GM12878 (cell line): ENCODE measurements around the gene EEFSEC. TPM values are rescaled to one million over a fixed set of nuclear protein-coding genes. Genes with fewer than 3 reads are reported as not detected.

ENCODE experiments used
- ATAC-seq: fragments of 200-7000 bp; cut with Tn5 transposase; 3 replicates; pipeline ENCODE4 v1.9.1; 2020; ENCODE audit warnings: mild to moderate bottlenecking, moderate library complexity
- BruUV-seq: library from RNA; stranded (reverse); fragments of 400-500 nt; replicated peaks from 2 replicates; lab custom pipeline; 2021; lab: Mats Ljungman, UMichigan
- CTCF ChIA-PET: fragments of 300-600 bp; sonication (Branson Sonifier 250); formaldehyde crosslinking; extraction: SDS; loops from one replicate; lab custom pipeline; 2021; ENCODE audit warnings: inconsistent platforms; lab: Yijun Ruan, JAX
- POLR2A ChIA-PET: fragments of 350-600 bp; formaldehyde crosslinking; extraction: SDS; loops from one replicate; lab custom pipeline; 2021; ENCODE audit warnings: inconsistent platforms; lab: Charles Lee
- RAD21 ChIA-PET: fragments of 300-600 bp; sonication (Branson Sonifier 250); formaldehyde crosslinking; loops from one replicate; lab custom pipeline; 2023; ENCODE audit warnings: antibody characterized with exemption; ENCODE audit not compliant: unreplicated experiment; lab: Charles Lee
- SMC1A ChIA-PET: fragments of 300-600 bp; sonication (Branson Sonifier 250); formaldehyde crosslinking; loops from one replicate; lab custom pipeline; 2023; ENCODE audit not compliant: unreplicated experiment, uncharacterized antibody; lab: Charles Lee
- DNase-seq: peaks from one replicate; pipeline ENCODE4 v3.0.0-alpha.2; 2011; ENCODE audit warnings: low read depth, low spot score
- FAIRE-seq: peaks from 3 replicates; lab custom pipeline; 2011; peaks lifted over from hg19 to GRCh38; lab: Jason Lieb, UNC
- H2AFZ ChIP-seq: 2 replicates; pipeline ENCODE4 v1.6.0; 2011; ENCODE audit warnings: low read depth, low read length, control low read depth; ENCODE audit not compliant: control insufficient read depth
- H3K27ac ChIP-seq: 2 replicates; pipeline ENCODE4 v1.5.1; 2011; ENCODE audit warnings: control low read depth; ENCODE audit not compliant: control insufficient read depth, insufficient read depth
- H3K27me3 ChIP-seq, 2 experiments: replicated peaks in 1 of 2; 2 replicates each; pipeline versions ENCODE4 v1.6.0 to v1.6.1; 2011; ENCODE audit warnings: low read length in 1 of 2; ENCODE audit not compliant: control insufficient read depth in 2 of 2, insufficient read depth in 2 of 2
- H3K36me3 ChIP-seq, 2 experiments: 2 replicates each; pipeline ENCODE4 v1.5.1; 2011; ENCODE audit warnings: low read length in 1 of 2; ENCODE audit not compliant: control insufficient read depth in 2 of 2, insufficient read depth in 2 of 2
- H3K4me1 ChIP-seq: 2 replicates; pipeline ENCODE4 v1.6.1; 2011; ENCODE audit warnings: mild to moderate bottlenecking, low read length, moderate library complexity, mixed read lengths; ENCODE audit not compliant: control insufficient read depth, insufficient read depth
- H3K4me2 ChIP-seq: 2 replicates; pipeline ENCODE4 v1.6.0; 2011; ENCODE audit warnings: control low read depth; ENCODE audit not compliant: control insufficient read depth, insufficient read depth
- H3K4me3 ChIP-seq: fragments of 200-600 bp; sonication (generic); 2 replicates; pipeline ENCODE4 v1.5.1; 2016
- H3K79me2 ChIP-seq: 2 replicates; pipeline ENCODE4 v1.6.0; 2011; ENCODE audit warnings: low read length; ENCODE audit not compliant: control insufficient read depth, insufficient read depth
- H3K9ac ChIP-seq: 2 replicates; pipeline ENCODE4 v1.8.0; 2011; ENCODE audit warnings: low read length, control low read depth, mixed read lengths; ENCODE audit not compliant: control insufficient read depth, insufficient read depth
- H3K9me3 ChIP-seq: replicated peaks from 3 replicates; pipeline ENCODE4 v1.5.1; 2011; ENCODE audit warnings: mild to moderate bottlenecking, low read length; ENCODE audit not compliant: control insufficient read depth, insufficient read depth
- H4K20me1 ChIP-seq: 2 replicates; pipeline ENCODE4 v1.6.0; 2011; ENCODE audit not compliant: control insufficient read depth, insufficient read depth
- CBX3 ChIP-seq: fragments of 200-600 bp; sonication (generic); IDR thresholded peaks from 2 replicates; pipeline ENCODE4 v1.6.1; 2016; ENCODE audit warnings: low read depth, borderline replicate concordance
- POU2F2 ChIP-seq: IDR thresholded peaks from 3 replicates; pipeline ENCODE4 v1.6.1; 2011; ENCODE audit warnings: low read depth, mild to moderate bottlenecking, low read length, borderline replicate concordance
- SUZ12 ChIP-seq: fragments of 200-600 bp; sonication (generic); IDR thresholded peaks from one replicate; pipeline ENCODE4 v1.6.1; 2018; ENCODE audit warnings: antibody characterized with exemption, mild to moderate bottlenecking; ENCODE audit not compliant: unreplicated experiment
- WGBS: methylation state at CpG from one replicate; pipeline ENCODE4 v1.1.6; 2016; ENCODE audit warnings: low lambda C conversion rate; ENCODE audit not compliant: insufficient replicate concordance, insufficient coverage; ENCODE audit errors: missing lambda C conversion rate; 5-methylcytosine and 5-hydroxymethylcytosine counted together
- in situ Hi-C: fragments of 300-500 bp; cut with MboI; formaldehyde crosslinking; loops from 9 replicates; pipeline ENCODE4 v1.14.3; 2018; ENCODE audit warnings: mixed read lengths
- intact Hi-C: fragments of 100-400 bp; cut with micrococcal nuclease; formaldehyde crosslinking; loops from one replicate; pipeline ENCODE4 v1.14.2; 2022; ENCODE audit not compliant: unreplicated experiment
- polyA plus RNA-seq, 11 experiments: library from polyadenylated mRNA; depleted of rRNA in 4 of 11; unstranded in 6 of 11; stranded (reverse) in 5 of 11; fragments of >200 nt; fragmentation: Nextera tagmentation in 4 of 11; fragmentation: Illumina TruSeq in 1 of 11; extraction: Ambion mirVana in 4 of 11; extraction: Trizol in 1 of 11; gene quantifications; 1 replicate in 1 of 11; 2 replicates in 10 of 11; pipeline versions ENCODE4 v1.2.1 to v1.2.3, GENCODE V29; 2011 to 2016; ENCODE audit warnings: inconsistent platforms in 2 of 11, missing spikeins in 2 of 11, low read depth in 1 of 11
- total RNA-seq, 4 experiments: library from RNA; depleted of rRNA in 3 of 4; stranded (reverse); fragments of >200 nt in 3 of 4; fragmentation: Illumina TruSeq in 1 of 4; extraction: Trizol in 1 of 4; gene quantifications; 2 replicates each; pipeline versions ENCODE4 v1.2.1 to v1.2.3, GENCODE V29; 2013 to 2021
- TF ChIP-seq, protein P1 (sequence below): fragments of 450-650 bp; IDR thresholded peaks from 2 replicates; pipeline ENCODE4 v1.6.1; 2017; ENCODE audit warnings: mild to moderate bottlenecking, moderate library complexity

Gene EEFSEC
- total and polyA plus RNA-seq, 10 of the 15 experiments (the other 5 are each of a cell fraction or from before 2014, with no cell fraction given), result 0.29 to 29.1 (median 16.1) TPM

GRCh38 chr3:128278761-128279600 lies 125.7 kb downstream of the EEFSEC start (continued):
- TF ChIP-seq, protein P1, sequence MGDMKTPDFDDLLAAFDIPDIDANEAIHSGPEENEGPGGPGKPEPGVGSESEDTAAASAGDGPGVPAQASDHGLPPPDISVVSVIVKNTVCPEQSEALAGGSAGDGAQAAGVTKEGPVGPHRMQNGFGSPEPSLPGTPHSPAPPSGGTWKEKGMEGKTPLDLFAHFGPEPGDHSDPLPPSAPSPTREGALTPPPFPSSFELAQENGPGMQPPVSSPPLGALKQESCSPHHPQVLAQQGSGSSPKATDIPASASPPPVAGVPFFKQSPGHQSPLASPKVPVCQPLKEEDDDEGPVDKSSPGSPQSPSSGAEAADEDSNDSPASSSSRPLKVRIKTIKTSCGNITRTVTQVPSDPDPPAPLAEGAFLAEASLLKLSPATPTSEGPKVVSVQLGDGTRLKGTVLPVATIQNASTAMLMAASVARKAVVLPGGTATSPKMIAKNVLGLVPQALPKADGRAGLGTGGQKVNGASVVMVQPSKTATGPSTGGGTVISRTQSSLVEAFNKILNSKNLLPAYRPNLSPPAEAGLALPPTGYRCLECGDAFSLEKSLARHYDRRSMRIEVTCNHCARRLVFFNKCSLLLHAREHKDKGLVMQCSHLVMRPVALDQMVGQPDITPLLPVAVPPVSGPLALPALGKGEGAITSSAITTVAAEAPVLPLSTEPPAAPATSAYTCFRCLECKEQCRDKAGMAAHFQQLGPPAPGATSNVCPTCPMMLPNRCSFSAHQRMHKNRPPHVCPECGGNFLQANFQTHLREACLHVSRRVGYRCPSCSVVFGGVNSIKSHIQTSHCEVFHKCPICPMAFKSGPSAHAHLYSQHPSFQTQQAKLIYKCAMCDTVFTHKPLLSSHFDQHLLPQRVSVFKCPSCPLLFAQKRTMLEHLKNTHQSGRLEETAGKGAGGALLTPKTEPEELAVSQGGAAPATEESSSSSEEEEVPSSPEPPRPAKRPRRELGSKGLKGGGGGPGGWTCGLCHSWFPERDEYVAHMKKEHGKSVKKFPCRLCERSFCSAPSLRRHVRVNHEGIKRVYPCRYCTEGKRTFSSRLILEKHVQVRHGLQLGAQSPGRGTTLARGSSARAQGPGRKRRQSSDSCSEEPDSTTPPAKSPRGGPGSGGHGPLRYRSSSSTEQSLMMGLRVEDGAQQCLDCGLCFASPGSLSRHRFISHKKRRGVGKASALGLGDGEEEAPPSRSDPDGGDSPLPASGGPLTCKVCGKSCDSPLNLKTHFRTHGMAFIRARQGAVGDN, result no peak
- no peak for TF ChIP-seq SUZ12
- no peak for TF ChIP-seq CBX3

- 86% methylated on average over 3 of the region's 3 CpGs for WGBS
- CTCF ChIA-PET, result no interaction called here
Observed at GRCh38 chr3:128279601-128279880, 126.3 kb downstream of the EEFSEC start.

More at GRCh38 chr3:128279601-128279880, 126.3 kb downstream of the EEFSEC start:
- BruUV-seq, result no TSS peak
- Histone ChIP-seq H3K79me2 (no peaks in the 10 kb centered on the region), H3K4me1 (no peaks in the 10 kb centered on the region), H3K36me3 (peaks cover 1 to 8% of the 10 kb centered on the region in 2 experiments; a peak in 3 of 4 replicates), H3K4me3 (no peak overlapping the region), H4K20me1 (no peaks in the 10 kb centered on the region), H2AFZ (no peak overlapping the region), H3K9me3 (no peaks in the 10 kb centered on the region), H3K4me2 (no peak overlapping the region), H3K27me3 (no peaks in the 10 kb centered on the region), H3K9ac (no peak overlapping the region), H3K27ac (no peak overlapping the region)
- RAD21 ChIA-PET, result no interaction called here
- in situ Hi-C loops (no loop called here), intact Hi-C loops (no loop called here)
- TF ChIP-seq POU2F2, result no peak
- SMC1A ChIA-PET, result no interaction called here
- ATAC-seq (no peak), DNase-seq (no peak), FAIRE-seq (no peak)
- POLR2A ChIA-PET, result no interaction called here
